ENCODE results near the gene HDAC4.

The HDAC4 gene

GRCh38 chr2:239223310-239224198 lies 177.3 kb downstream of the HDAC4 start:
- no peak overlapping the region for H3K27ac Mint-ChIP-seq

DNA sequence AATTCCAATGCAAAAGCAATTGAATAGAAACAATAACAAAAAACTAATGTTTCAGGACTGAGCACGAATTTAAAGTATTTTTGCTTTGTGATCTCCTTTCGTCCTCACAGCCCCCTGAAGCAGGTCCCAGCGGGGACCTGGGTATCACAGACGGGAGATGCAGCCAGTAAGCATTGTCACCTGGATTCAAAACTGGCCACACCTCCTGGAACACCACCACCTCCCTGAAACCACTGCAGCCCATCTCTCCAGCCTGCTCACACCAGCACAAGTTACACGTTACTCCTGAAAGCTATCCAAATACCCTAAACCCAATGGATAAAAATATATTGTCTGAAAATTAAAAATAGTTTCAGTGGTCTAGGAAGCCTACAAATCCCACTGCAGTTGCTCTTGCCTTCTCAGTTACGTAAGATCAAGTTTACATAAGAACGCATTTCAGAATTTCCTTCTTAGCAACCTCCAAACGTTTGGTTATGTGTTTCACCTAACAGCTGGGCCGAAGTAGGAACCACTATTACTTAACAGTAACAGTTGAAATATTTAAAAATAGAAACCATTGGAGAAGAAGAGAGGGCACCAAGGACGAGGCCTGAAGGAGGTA lies 178.0 kb downstream of the HDAC4 start:
- peaks cover 0 to 2% of the 10 kb centered on the region in 2 donors for H3K9me3 Mint-ChIP-seq
- H3K27ac Mint-ChIP-seq: peak overlapping the region; percentile 21
- H3K36me3 Mint-ChIP-seq: peaks cover 2 to 4% of the 10 kb centered on the region in 2 donors
- ATAC-seq (replicated peaks) (no peak), DNase-seq (no peak)
- H3K27me3 Mint-ChIP-seq: no peaks in the 10 kb centered on the region
- peak overlapping the region; percentile 10 to 33 for H3K4me3 Mint-ChIP-seq
- peaks cover 43 to 75% of the 10 kb centered on the region in 2 donors for H3K4me1 Mint-ChIP-seq

More at GRCh38 chr2:239223310-239224198, 177.3 kb downstream of the HDAC4 start:
- H3K27me3 Mint-ChIP-seq: no peaks in the 10 kb centered on the region
- H3K36me3 Mint-ChIP-seq: peaks cover 3 to 11% of the 10 kb centered on the region in 2 donors
- H3K4me1 Mint-ChIP-seq: peaks cover 46 to 71% of the 10 kb centered on the region in 2 donors
- DNase-seq (no peak), ATAC-seq (replicated peaks) (peak; percentile 31 to 45)
- H3K9me3 Mint-ChIP-seq: peaks cover 0 to 2% of the 10 kb centered on the region in 2 donors
- H3K4me3 Mint-ChIP-seq: no peak overlapping the region

- H3K27me3 Mint-ChIP-seq: no peaks in the 10 kb centered on the region
- DNase-seq (no peak), ATAC-seq (replicated peaks) (peak; percentile 53 to 57)
- peaks cover 43 to 80% of the 10 kb centered on the region in 2 donors for H3K4me1 Mint-ChIP-seq
- H3K9me3 Mint-ChIP-seq: peaks cover 0 to 2% of the 10 kb centered on the region in 2 donors
- peak overlapping the region; percentile 70 for H3K27ac Mint-ChIP-seq
- peaks cover 4 to 5% of the 10 kb centered on the region in 2 donors for H3K36me3 Mint-ChIP-seq
- peak overlapping the region; percentile 62 to 77 for H3K4me3 Mint-ChIP-seq
These were observed 178.5 kb downstream of the HDAC4 start for GRCh38 chr2:239222312-239222660.

- DNase-seq (no peak), ATAC-seq (replicated peaks) (no peak)
- Mint-ChIP-seq H3K9me3 (peaks cover 0 to 2% of the 10 kb centered on the region in 2 donors), H3K27me3 (no peaks in the 10 kb centered on the region), H3K4me3 (peak overlapping the region in 1 of 2 donors; percentile 39), H3K4me1 (peaks cover 50 to 82% of the 10 kb centered on the region in 2 donors), H3K27ac (peak overlapping the region; percentile 73), H3K36me3 (peaks cover 4 to 9% of the 10 kb centered on the region in 2 donors)
These were observed 179.8 kb downstream of the HDAC4 start for GRCh38 chr2:239220981-239221396.

DNA sequence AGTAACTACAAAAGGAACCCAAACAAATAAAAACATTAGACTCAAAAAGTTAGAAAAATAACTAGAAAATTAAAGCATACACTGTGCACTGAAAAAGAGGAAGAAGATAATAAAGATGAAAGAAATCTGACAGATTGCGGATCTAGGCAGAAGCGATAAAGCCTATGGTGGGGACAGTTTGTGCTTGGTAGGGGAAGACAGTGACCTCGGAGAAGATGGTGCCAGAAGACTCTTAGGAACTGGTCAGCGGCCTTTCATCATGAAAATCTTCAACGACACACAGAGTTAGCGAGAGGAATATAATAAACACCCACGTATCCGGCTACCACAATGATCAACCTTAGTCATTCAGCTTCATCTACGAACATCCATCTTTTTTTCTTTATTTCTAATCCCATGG lies 180.5 kb downstream of the HDAC4 start:
- Mint-ChIP-seq H3K27me3 (no peaks in the 10 kb centered on the region), H3K27ac (no peak overlapping the region), H3K4me1 (peaks cover 52 to 81% of the 10 kb centered on the region in 2 donors), H3K36me3 (peaks cover 5 to 11% of the 10 kb centered on the region in 2 donors), H3K9me3 (peaks cover 0 to 2% of the 10 kb centered on the region in 2 donors), H3K4me3 (no peak overlapping the region)
- ATAC-seq (replicated peaks) (no peak), DNase-seq (no peak)

GRCh38 chr2:239216614-239217273 lies 184.1 kb downstream of the HDAC4 start:
- Mint-ChIP-seq H3K27me3 (no peaks in the 10 kb centered on the region), H3K9me3 (peaks cover 0 to 2% of the 10 kb centered on the region in 2 donors), H3K27ac (peak overlapping the region; percentile 59), H3K4me1 (peaks cover 40 to 59% of the 10 kb centered on the region in 2 donors), H3K36me3 (peaks cover 10 to 20% of the 10 kb centered on the region in 2 donors), H3K4me3 (peak overlapping the region; percentile 58 to 67)
- ATAC-seq (replicated peaks) (peak; percentile 93 to 97), DNase-seq (peak; percentile 12)

GRCh38 chr2:239215988-239216613 lies 184.7 kb downstream of the HDAC4 start:
- ATAC-seq (replicated peaks) (no peak), DNase-seq (no peak)
- Mint-ChIP-seq H3K4me3 (no peak overlapping the region), H3K27me3 (no peaks in the 10 kb centered on the region), H3K9me3 (peaks cover 0 to 2% of the 10 kb centered on the region in 2 donors), H3K4me1 (peaks cover 35 to 53% of the 10 kb centered on the region in 2 donors), H3K27ac (peak overlapping the region; percentile 71), H3K36me3 (peaks cover 10 to 20% of the 10 kb centered on the region in 2 donors)

DNA sequence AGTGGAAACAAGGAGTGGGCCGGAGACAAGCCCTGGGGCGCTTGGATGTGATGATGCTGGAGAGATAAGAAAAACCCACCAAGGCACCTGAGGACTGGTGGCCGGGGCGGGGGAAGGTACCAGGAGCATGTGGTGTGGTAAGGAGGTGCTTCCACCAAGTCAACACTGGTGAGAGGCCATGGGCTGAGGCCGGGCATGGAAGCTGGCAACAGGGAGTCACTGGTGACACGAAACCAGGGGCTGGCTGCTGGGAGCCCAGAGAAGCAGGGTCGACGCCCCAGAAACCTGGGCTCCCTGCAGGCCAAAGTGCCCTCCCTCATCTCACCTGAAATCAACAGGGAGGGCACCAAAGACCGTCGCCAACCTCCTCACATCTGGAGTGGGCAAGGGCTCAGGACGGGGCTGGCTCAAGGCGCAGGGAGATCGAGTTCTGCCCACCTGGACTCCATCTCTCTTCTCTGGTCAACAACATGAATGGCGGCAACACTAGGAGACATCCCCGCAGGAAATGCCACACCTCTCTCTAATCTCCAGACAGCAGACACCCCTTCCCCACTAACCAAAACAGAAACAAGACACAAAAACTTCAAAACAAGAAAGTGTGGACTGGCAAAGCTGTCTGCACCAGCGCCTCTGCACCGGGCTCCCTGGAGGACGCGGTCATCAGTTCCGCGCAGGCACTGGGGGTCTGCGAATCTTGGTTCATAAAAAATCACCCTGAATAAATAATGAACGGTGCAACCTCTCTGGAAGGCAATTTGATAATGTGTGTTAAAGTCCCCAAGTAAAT lies 185.5 kb downstream of the HDAC4 start:
- peaks cover 10 to 20% of the 10 kb centered on the region in 2 donors for H3K36me3 Mint-ChIP-seq
- ATAC-seq (replicated peaks) (no peak), DNase-seq (no peak)
- no peaks in the 10 kb centered on the region for H3K27me3 Mint-ChIP-seq
- H3K4me3 Mint-ChIP-seq: no peak overlapping the region
- peaks cover 0 to 2% of the 10 kb centered on the region in 2 donors for H3K9me3 Mint-ChIP-seq
- H3K4me1 Mint-ChIP-seq: peaks cover 32 to 45% of the 10 kb centered on the region in 2 donors
- peak overlapping the region; percentile 72 for H3K27ac Mint-ChIP-seq

DNA sequence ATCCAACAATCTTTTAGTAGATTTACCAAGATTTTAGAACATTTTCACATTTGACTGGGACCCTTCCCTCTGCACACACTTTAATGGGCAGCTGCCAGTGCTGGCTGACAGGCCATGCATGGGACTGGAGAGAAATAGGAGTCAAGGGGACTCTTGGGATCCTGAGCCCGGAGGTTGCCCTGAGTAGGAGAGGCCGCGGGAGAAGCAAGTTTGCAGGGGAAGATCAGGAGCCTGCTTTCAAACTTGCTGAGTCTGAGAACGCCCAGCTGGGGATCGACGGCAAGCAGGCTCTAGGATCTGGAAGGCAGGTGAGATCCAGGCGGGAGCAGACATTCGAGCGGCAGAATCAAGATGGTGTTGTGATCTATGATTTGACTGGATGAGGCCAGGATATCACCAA lies 186.1 kb downstream of the HDAC4 start:
- Mint-ChIP-seq H3K4me1 (peaks cover 28 to 40% of the 10 kb centered on the region in 2 donors), H3K9me3 (peaks cover 0 to 2% of the 10 kb centered on the region in 2 donors), H3K27ac (peak overlapping the region; percentile 72), H3K36me3 (peaks cover 10 to 20% of the 10 kb centered on the region in 2 donors), H3K4me3 (no peak overlapping the region), H3K27me3 (no peaks in the 10 kb centered on the region)
- ATAC-seq (replicated peaks) (no peak), DNase-seq (no peak)

DNA sequence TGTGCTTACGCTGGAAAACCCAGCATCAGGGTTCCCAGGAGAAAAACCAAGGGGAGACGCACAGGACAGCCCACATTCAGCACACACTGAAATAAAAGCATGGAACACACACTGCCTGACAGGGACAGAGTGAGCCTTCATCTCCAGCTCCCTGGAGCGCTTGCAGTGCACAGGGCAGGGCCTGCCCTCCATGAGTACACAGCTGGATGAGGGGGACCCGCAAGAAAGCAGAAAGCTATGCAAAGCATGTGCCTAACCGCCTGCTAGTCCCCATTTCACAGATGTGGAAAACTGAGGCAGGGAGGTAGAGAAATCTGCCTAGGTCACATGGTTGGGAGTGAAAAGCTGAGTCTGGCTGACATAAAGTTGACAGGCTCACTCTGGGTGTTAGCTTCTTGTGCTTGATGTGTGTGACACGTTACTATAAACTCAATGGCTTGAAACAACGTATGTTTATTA lies 187.1 kb downstream of the HDAC4 start:
- Mint-ChIP-seq H3K4me1 (peaks cover 27 to 41% of the 10 kb centered on the region in 2 donors), H3K27me3 (no peaks in the 10 kb centered on the region), H3K27ac (no peak overlapping the region), H3K36me3 (peaks cover 9 to 20% of the 10 kb centered on the region in 2 donors), H3K4me3 (no peak overlapping the region), H3K9me3 (no peaks in the 10 kb centered on the region)
- no peak for ATAC-seq (replicated peaks)
- DNase-seq: no peak

DNA sequence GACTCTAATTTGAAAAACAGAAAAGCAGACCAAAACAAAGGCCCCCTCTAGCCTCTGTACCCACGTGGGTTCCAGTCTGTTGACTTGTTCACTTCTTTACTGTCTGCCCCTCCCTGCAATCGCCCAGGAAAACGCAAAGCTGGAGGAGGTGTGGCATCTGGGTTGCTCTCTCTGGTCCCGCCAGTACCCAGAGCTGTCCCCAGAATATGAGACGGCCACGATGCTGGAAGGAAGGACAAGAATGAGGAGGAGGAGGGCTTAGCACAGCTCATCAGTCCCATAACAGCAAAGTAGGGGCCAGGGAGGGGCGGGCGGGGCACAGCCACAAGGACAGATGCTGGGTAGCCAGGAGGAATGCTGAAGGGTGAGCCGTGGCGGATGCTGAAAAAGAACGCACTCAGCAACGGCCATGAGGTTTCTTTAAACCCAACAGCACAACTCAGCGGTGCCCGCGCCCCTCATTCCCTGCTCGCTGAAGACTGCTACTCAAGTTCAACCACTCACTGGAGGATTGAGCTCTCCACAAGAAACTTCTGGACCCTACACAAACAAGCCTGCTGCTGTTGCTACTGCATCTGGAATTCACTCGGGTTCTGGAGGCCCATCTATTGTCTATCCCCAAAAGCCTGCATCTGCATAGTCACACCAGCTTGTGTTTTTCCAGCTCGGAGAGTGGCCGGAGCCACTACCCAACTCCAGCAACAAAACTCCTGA lies 187.7 kb downstream of the HDAC4 start:
- peaks cover 27 to 41% of the 10 kb centered on the region in 2 donors for H3K4me1 Mint-ChIP-seq
- H3K36me3 Mint-ChIP-seq: peaks cover 9 to 20% of the 10 kb centered on the region in 2 donors
- ATAC-seq (replicated peaks) (no peak), DNase-seq (no peak)
- no peak overlapping the region for H3K27ac Mint-ChIP-seq
- H3K27me3 Mint-ChIP-seq: no peaks in the 10 kb centered on the region
- H3K9me3 Mint-ChIP-seq: no peaks in the 10 kb centered on the region
- no peak overlapping the region for H3K4me3 Mint-ChIP-seq

GRCh38 chr2:239212121-239212928 lies 188.5 kb downstream of the HDAC4 start:
- no peaks in the 10 kb centered on the region for H3K9me3 Mint-ChIP-seq
- H3K4me3 Mint-ChIP-seq: no peak overlapping the region
- no peak for ATAC-seq (replicated peaks)
- no peaks in the 10 kb centered on the region for H3K27me3 Mint-ChIP-seq
- peaks cover 24 to 33% of the 10 kb centered on the region in 2 donors for H3K4me1 Mint-ChIP-seq
- H3K27ac Mint-ChIP-seq: no peak overlapping the region
- H3K36me3 Mint-ChIP-seq: peaks cover 7 to 16% of the 10 kb centered on the region in 2 donors
- no peak for DNase-seq

Measured in stimulated activated naive B cell treated with anti-CD40 and anti-IgM and Interleukin-4, amounts not matched to agents 10 μg/mL and 1 μg/mL and 100 μg/mL, for 72 hours (primary cell).